ENCODE data around the gene HMCN2.
A peak's percentile ranks its signal among the peaks of the same experiment; 100 is the strongest.
"Not testable (repeated sequence)": the region's sequence is repeated elsewhere in the genome, so short reads cannot be mapped to it uniquely, and the experiment has no call there.

Gene HMCN2

DNA sequence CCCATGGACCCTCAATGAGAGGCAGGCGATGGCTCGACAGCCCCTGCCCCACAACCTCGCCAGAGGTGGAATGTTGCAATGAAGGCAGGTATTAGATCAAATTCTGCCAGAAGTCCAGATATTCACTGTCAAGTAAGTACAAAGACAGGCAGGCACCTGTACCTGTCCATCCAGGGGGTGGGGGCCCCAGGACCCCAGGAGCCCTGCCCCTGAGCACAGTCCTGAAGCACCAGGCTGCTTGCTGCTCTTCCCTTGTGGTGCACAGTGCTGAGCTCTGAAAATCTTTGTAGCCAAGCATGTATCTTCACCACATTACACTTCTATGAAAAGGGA lies 26.2 kb upstream of the HMCN2 start:
- DNase-seq: no peak

DNA sequence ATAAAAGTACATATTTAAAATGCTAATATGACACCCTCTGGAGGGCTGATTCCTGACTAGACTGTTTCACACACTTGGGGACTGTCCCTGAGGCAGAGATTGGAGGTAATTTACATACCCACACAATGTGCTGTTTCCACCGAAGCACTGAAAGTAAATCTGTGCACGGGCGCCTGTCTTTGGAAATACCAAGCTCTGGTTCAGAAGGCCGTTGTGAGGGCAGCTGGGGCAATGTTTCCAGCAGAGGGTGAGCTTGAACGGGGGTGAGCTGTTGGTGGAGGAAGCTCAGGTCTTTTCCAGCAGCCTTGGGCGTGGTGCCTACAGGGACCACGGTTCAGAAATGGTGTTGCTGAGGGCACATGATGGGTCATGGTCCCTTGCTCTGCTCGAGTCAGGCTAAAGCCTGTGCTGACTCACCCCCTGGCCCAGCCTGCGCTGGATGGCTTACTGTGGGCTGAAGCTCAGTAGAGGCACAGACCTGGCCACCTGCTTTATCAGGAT lies 25.8 kb upstream of the HMCN2 start:
- DNase-seq: no peak

DNA sequence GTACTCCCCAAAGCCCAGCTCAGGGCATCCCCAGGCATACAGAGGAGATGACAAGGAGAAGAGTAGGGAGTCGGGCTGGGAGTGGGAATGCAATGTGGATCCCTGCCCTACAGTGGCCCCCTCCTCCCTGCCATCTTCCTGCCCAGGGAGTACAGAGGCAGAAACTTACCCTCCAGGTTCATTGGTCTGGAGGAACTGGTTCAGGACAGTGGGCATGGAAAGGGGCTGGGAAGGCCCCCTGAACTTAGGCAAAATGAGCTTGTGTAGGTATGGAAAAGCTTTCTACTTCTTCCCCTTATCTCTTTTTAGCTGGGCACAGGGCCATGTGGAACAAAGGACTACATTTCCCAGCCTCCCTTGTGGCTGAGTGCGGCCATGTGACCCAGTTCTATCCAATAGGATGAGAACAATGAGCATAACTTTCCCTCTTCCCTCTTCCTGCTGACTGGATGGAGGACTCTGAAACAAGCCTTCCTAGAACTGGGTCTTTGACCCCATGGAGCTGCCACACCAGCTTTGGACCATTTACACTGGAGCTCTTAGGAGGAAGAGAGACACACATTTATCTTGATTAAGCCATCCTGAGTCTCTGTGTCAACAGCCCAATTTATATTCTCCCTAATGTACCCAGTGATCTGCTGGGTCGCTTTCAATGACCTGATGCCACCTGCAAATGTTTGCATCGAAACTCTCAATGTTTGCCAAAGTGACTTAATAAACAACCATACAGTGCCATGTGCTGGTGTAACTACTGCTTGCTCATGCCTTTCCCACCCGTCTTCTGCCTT lies 25.0 kb upstream of the HMCN2 start:
- peak; percentile 65 for DNase-seq

DNA sequence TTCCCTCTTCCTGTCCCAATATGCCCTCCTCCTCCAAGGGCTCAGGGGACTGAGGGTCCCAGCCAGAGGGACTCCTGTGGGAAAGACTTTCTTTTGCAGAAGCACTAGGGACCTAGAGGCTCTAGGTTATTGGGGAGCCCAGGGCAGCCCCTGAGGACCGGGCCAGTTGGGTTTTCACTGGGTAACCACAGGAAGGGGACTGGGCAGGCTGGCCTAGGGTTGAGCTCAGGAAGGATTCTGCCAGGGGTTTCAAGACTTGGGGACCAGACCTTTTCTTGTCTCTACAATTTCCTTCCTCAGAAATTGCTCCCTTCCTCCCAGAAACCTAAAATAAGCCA lies 24.4 kb upstream of the HMCN2 start:
- DNase-seq: no peak

DNA sequence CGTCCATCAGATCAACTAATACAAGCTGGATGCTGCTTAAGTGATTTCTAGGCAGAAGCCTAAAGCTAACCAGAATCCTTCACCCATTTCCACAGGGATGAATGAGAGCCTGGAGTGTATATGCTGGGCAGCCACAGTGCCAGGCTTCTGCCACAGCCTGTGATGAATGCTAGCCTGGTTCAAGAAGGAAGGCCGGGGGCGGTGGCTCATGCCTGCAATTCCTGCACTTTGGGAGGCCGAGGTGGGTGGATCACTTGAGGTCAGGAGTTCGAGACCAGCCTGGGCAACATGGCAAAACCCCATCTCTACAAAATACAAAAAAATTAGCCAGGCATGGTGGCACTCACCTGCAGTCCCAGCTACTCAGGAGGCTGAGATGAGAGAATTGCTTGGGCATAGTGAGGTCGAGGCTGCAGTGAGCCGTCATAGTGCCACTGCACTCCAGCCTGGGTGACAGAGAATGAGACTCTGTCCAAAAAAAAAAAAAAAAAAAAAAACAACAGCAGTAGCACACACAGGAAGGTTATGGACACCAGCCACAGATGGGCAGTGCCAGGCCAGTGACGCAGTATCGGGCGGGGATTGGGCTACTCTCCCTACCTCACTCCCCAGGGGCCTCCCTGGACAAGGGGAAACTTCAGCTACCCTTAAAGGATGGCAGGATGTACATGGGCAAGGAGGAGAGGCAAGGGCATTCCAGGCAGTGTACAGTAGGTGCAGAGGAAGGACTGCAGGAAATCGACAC lies 23.1 kb upstream of the HMCN2 start:
- no peak for DNase-seq

DNA sequence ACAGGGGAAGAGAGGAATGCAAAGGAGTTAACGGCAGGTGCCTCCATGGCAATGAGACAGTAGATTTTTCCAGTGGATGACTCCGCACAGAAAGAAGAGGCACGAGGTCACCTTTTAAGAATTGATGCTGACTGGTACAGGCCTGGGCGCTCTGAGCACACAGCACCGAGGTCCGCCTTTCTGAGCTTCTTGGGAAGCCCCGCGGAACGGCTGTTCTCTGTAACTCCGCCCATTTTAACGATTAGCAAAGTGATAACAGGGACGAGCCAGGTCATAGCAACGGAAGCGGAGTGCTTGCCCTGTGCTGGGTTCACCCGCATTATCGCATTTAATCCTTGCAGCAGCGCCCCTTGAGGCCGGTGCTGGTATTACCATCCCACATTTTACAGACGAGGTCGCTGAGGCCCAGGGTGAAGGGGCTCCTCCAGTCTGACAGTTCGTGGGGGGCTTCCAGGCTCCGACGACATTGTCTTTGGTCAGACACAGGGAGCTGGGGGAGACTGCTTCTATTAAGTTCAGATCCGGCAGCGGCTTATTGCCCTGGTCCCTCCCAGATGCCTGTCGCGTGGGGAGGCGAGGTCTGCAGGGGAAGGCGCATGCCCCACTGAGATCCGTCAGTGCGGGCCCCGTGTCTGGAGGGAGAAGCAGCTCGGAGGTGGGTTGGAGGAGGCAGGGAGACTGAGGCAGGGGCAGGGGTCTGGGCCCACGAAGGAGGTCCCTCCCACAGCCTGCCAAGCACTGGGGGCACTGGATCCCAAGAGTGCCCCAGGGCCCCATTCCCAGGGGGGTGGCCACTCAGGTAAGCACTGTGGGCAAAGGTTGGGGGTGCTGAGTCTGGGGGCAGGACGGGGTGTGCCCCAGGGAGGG lies 22.3 kb upstream of the HMCN2 start:
- DNase-seq: peak; percentile 50

DNA sequence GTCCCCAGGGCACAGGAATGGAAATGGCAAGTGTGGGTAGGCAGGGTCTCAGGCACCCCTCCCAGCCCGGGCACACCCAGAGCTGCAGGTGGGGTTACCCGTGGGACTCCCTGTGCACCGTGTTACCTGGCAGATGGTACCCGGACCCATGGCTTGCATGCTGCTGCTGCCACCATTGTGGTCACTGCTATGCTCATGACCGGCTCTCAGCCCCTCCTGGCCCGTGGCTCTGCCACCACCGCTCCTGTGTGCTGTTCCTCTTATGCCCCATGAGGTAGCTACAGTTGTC lies 21.7 kb upstream of the HMCN2 start:
- DNase-seq: no peak

DNA sequence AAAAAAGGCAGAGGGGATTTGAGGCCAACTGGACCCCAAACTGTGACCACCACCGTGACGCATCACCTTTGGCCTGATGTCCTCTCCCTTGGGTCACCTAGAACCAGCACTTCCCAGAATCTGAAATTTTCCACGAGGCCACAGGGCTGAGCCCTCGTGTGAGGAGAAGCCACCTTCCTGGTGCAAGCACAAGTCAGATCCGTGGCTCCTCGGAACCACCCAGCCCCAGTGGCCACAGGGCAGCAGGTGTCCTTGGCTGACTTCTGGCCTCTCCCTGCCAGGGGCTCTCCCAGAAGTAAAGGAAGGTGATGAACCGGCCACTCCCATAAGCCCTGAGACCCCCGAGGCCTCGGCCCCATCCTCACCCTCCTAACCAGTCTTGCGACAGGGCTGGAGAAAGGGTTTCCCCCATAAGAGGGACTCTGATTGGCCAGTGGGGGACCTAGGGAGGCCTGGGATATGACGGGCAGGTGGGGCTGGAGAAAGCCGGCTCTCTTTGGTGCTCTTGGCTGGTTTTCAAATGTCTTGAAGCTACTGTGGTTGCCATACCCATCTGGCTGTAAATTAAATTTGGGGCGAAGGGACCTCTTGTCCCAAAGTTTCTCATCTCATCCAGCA lies 20.9 kb upstream of the HMCN2 start:
- no peak for DNase-seq

DNA sequence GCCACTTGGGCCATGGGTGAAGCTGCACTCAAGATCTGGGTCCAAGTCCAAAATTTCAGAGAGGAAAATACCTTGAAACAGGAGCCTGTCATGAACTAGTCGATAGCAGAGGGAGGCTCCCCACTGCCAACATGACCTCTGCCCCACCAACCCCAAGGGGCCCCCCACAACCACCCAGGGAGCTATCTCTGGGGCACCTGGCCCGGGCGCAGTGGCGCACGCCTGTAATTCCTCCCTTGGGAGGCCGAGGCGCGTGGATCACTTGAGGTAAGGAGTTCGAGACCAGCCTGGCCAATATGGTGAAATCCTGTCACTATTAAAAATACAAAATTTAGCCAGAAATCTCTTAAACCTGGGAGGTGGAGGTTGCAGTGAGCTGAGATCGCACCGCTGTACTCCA lies 20.1 kb upstream of the HMCN2 start:
- DNase-seq: no peak

DNA sequence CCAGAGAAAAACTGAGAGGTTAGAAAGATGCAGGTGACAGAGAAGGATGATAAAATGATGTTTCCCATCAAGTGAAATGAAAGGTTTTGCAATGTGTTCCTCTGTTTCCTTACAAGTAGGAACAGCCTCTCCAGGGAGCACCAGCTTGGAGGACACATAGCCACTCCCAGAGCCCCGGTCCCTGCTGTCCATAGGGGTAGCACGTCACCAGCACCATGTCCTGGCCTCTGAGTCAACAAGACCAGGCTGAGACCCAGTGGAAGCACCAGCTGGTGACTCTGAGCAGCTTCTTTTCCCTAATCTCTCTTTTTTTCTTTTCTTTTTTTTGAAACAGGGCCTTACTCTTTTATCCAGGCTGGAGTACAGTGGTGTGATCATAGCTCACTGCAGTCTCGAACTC lies 19.4 kb upstream of the HMCN2 start:
- no peak for DNase-seq

DNA sequence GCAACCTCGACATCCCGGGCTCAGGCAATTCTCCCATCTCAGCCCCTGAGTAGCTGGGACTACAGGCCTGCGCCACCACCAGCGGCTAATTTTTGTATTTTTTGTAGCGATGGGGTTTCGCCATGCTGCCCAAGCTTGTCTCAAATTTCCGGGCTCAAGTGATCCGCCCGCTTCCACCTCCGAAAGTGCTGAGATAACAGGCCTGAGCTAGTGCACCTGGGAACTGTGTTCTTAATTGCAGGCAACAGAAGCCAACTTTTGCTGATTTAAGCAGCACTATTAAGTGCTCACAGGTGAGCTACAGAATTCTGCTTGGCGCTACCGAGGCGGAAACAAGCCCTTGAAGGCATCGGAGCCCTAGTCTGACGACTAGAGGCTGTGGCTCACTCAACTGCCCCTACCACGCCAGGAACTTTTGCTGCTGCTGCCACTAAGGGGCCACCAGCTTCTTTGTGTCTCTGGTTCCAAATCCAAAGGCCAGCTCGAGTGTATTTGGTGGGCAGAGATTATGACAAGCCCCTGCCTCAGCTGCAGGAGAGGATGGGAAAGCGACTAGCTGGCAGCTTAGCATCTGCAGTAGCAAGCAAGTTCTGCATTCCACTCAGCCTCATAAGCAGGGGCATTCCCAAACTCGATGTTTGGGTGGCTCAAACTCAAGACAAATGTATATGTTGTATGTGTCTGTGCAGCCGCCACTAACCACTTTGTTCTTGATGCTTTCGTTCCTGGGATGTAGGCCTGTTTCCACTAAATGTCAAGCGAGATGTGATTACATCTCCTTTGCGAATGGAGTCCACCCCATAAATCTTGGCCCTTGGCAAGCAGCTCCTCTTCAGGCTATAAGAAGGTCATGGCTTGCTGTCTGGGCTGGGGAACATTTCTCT lies 10.6 kb upstream of the HMCN2 start:
- DNase-seq: no peak

DNA sequence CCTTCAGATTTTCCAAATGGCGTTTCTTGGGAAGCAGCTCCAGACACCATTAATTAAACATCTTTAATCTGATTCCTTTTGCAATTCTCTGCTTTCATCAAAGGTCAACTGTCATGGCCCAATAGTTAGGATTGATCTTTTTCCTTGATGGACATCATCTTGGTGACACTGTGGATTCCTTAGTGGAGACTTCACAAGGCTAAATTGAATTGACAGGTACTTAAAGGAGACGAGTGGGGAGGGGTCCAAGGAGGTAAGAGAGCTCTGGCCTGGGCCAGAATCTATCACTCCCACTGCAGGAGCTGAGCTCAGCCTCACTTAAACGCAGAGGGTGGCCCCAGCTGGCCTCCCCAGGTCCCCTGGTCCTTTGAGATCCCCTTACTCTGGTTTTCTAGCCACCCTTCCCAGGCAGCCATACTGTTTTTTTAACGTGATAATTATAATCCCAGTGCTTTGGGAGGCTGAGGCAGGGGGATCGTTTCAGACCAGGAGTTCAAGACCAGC lies 9.9 kb upstream of the HMCN2 start:
- no peak for DNase-seq

DNA sequence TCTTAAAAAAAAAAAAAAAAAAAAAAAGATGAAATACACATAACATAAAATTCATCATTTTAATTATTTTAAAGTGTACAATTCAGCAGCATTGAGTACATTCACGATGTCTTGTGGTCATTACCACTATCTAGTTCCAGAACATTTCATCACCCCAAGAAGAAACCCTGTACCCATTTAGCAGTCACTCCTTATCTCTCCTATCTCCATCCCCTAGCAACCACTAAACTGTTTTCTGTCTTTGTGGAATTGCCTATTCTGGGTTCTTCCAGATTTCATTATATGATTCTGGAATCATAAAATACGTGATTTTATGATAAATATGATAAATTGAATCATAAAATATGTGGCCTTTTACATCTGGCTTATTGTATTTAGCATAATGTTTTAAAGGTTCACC lies 8.9 kb upstream of the HMCN2 start:
- no peak for DNase-seq

DNA sequence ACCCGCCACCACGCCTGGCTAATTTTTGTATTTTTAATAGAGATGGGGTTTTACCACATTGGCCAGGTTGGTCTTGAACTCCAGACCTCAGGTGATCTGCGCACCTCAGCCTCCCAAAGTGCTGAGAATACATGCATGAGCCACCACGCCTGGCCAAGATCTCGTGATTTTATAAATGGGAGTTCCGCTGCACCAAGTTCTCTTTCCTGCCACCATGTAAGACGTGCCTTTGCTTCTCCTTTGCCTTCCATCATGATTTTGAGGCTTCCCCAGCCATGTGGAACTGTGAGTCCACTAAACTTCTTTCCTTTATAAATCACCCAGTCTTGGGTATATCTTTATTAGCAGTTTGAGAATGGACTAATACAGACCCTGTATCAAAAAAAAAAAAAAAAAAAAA lies 7.4 kb upstream of the HMCN2 start:
- not testable (repeated sequence) for DNase-seq

DNA sequence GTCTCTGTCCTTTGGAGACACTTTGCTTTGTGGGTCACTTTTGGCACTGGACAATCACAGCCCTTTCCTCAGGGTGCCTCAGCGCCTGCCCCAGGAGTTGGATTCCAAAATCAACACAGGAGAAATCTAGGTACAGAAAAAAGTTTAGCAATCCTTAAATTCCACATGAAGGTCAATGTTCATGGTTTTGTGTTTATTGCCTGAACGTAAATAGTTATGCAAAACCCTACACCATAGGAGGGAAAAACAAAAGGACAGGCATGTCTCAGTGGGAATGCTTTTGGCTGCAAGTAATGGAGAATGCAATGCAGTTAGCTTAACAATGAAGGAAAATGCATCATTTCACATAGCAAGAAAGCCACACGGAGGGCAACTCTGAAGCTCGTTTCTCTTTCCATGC lies 6.5 kb upstream of the HMCN2 start:
- DNase-seq: no peak

DNA sequence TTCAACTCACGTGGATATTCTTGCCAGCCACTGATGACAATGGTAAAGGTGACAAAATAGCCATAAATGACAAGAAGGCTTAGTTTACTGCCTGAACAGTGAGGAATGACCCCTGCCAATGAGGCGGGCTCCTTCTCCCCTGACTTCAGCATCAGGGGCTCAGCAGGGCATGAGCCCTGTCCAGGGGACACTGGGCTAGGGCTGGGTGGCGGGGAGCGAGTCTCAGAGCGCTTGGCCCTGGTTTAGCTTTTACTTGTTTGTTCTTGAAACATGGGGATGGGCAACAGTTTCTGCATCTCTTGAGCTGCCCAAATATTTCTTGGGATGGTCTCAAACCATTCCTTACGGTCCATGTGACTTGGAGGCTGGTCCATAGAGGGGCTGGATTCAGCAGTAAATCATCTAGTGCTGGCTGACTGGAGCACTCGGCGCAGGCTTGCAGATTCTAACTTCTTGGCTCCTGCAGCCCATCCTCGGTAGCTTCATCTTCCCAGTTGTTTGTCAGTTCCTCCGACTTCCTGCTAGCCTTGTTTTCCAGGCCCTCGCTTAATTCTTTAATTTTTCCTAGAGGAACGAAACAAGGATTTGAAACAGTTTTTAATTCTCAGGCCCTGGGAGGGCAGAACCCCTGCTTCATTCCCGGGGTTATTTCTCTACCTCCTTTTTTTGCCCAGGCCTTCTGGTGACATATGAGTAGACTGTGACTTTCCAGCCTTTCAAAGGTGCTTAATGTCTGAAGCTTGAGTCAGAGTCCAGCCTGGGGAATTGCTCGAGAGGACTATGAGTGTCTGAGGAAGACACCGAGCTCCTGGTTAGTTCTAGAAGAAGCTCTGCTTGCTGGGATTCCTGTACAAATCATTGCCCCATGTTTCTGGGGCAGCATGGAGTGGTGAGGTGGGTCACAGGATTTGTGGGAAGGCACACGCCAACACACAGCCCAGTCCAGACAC lies 4.5 kb upstream of the HMCN2 start:
- no peak for DNase-seq

DNA sequence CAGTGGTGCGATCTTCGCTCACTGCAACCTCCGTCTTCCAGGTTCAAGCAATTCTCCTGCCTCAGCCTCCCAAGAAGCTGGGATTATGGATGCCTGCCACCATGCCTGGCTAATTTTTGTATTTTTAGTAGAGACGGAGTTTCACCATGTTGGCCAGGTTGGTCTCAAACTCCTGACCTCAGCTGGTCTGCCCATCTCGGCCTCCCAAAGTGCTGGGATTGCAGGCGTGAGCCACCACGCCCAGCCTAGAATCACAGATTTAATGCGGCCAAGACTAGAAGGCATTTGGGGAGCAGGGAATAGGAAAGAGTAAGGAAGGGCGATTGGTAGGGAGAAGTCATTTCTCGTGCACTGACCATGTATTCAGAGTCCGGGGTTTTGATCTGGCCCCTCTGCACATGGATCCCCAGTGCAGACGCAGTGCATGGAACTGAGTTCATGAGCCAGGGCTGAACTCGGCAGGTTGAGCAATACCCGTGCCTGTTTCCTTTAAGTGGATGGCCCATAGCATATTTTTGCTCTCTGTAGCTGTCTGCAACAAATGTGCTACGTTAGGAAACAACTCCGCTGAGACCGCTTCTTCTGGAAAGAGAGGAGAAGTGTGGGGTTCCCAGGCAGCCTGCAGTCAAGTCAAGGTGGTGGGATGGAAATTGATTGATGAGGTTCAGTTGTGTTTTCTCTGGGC lies 3.4 kb upstream of the HMCN2 start:
- DNase-seq: no peak

DNA sequence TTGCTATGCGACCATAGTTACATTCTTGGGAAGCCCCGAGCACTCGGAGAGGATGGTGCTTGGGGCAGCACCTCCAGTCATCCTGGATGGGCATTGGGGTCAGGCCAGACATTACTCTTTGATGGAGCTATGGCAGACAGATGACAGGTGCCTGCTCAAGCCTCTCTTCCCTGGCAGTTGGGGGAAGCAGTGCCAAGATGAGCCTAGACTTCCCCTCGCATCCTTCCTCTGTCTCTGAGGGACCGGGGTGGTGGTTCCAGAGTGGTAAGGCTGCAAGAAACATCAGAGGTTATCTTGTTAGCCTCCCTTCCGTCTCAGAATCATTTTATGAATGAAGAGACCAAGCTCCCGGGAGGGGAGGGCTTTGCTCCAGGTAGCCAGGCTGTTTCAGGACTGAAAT lies 2.8 kb upstream of the HMCN2 start:
- DNase-seq: no peak

DNA sequence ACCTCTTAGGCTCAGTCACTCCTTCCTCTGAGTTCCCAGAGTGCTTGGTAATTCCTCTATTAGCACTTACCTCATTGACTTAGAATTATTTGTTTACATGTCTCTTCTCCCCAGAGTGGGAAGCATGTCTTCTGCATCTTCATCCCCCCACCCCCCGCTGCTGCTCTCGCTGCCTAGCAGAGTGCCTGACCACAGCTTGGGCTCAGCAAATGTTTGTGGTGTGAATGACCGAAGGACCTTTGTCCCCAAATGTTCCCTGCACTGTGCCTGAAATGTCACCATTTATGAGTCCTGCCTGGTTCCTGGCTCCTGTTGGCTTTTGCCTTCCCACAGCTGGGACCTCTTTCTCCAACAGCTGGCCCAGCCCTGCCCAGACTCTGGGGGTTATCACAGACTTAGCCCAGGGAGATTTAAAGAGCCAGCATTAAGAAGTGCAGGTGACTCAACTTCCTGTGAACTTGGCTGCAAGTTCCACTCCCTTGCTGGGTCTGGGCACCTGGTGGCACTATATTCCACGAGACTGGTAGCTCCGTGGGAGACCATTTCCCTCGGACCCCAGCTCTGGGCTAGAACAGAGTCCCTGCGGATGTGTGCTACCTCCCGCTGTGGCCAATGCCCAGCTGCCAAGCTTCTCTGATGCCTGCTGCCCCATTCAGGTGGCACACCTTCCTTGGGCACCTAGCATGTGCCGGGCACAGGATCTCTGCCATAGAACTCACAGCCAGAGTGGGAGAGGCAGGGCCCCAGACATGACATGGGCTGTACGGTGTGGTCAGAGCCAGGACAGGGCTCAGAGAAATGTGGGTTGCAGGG lies 1.8 kb upstream of the HMCN2 start:
- no peak for DNase-seq
